K562 (cell line): ENCODE results near the gene DNAH8. TPM values are rescaled to one million over a fixed set of nuclear protein-coding genes. Genes with fewer than 3 reads are reported as not detected.

ENCODE experiments used
- ATAC-seq: fragments of 200-7000 bp; cut with Tn5 transposase; 3 replicates; pipeline ENCODE4 v1.9.1; 2020; ENCODE audit warnings: moderate library complexity
- BruUV-seq: library from RNA; stranded (reverse); fragments of 400-500 nt; replicated peaks from 2 replicates; lab custom pipeline; 2021; lab: Mats Ljungman, UMichigan
- CTCF ChIA-PET: fragments of 300-600 bp; formaldehyde crosslinking; extraction: SDS; loops from one replicate; lab custom pipeline; 2021; ENCODE audit warnings: low intra/inter-chr PET ratio; lab: Yijun Ruan, JAX
- POLR2A ChIA-PET: fragments of 300-600, 350-650 bp; sonication (Branson Sonifier 250); formaldehyde crosslinking; extraction: SDS; loops from one replicate; lab custom pipeline; 2021; ENCODE audit warnings: antibody characterized with exemption, inconsistent platforms; lab: Yijun Ruan, JAX
- DNase-seq, 4 experiments: peaks; one replicate each; pipeline versions ENCODE4 v3.0.0 to v3.0.0-alpha.2; 2011 to 2018; ENCODE audit warnings: low spot score in 3 of 4, mixed read lengths in 3 of 4; ENCODE audit errors: extremely low read depth in 1 of 4
- FAIRE-seq: peaks from 2 replicates; lab custom pipeline; 2011; peaks lifted over from hg19 to GRCh38; lab: Jason Lieb, UNC
- H2AFZ ChIP-seq: 2 replicates; pipeline ENCODE4 v1.6.0; 2011; ENCODE audit warnings: low read depth, low read length, control low read depth, inconsistent platforms
- H3K27ac ChIP-seq: fragments of 200-600 bp; 3 replicates; pipeline ENCODE4 v1.8.0; 2011; ENCODE audit warnings: low read depth, mild to moderate bottlenecking, control low read depth, inconsistent platforms, low read length, moderate library complexity, mixed read lengths; ENCODE audit errors: extremely low read depth
- H3K27me3 ChIP-seq, 2 experiments: fragments of 300-600 bp in 1 of 2; 2 replicates in 1 of 2; 3 replicates in 1 of 2; pipeline versions ENCODE4 v1.6.0 to v1.8.0; 2011; ENCODE audit warnings: inconsistent platforms in 2 of 2, low read length in 2 of 2, mild to moderate bottlenecking in 1 of 2, mixed read lengths in 1 of 2, moderate library complexity in 1 of 2; ENCODE audit not compliant: control insufficient read depth in 2 of 2, insufficient read depth in 2 of 2
- H3K36me3 ChIP-seq: fragments of 300-600 bp; 3 replicates; pipeline ENCODE4 v1.8.0; 2011; ENCODE audit warnings: mild to moderate bottlenecking, low read length, inconsistent platforms; ENCODE audit not compliant: control insufficient read depth, insufficient read depth
- H3K4me1 ChIP-seq, 2 experiments: fragments of 200-600 bp in 1 of 2; replicated peaks in 1 of 2; 2 replicates in 1 of 2; 3 replicates in 1 of 2; pipeline versions ENCODE4 v1.5.1 to v1.8.0; 2011; ENCODE audit warnings: inconsistent platforms in 2 of 2, low read length in 2 of 2, mild to moderate bottlenecking in 1 of 2, mixed read lengths in 1 of 2, moderate library complexity in 1 of 2; ENCODE audit not compliant: control insufficient read depth in 2 of 2, insufficient read depth in 2 of 2
- H3K4me2 ChIP-seq: 2 replicates; pipeline ENCODE4 v1.6.1; 2011; ENCODE audit warnings: low read length, control low read depth, inconsistent platforms, mixed read lengths; ENCODE audit not compliant: insufficient read depth
- H3K4me3 ChIP-seq: fragments of 200-600 bp; sonication (generic), shearing (Covaris generic); 2 replicates; pipeline ENCODE4 v1.5.1; 2016; ENCODE audit warnings: control low read depth, inconsistent platforms
- H3K79me2 ChIP-seq: fragments of 200-600 bp; 3 replicates; pipeline ENCODE4 v1.8.0; 2011; ENCODE audit warnings: low read length, inconsistent platforms; ENCODE audit not compliant: control insufficient read depth, insufficient read depth
- H3K9ac ChIP-seq, 2 experiments: 2 replicates each; pipeline versions ENCODE4 v1.6.0 to v1.6.1; 2011; ENCODE audit warnings: low read depth in 2 of 2, low read length in 2 of 2, control low read depth in 1 of 2, inconsistent platforms in 1 of 2, mild to moderate bottlenecking in 1 of 2, mixed read lengths in 1 of 2; ENCODE audit not compliant: insufficient read depth in 1 of 2
- H3K9me1 ChIP-seq: one replicate; pipeline ENCODE4 v1.6.0; 2011; ENCODE audit warnings: inconsistent platforms, mild to moderate bottlenecking, low read length, moderate library complexity; ENCODE audit not compliant: control insufficient read depth, insufficient read depth
- H3K9me3 ChIP-seq: replicated peaks from 2 replicates; pipeline ENCODE4 v1.5.1; 2011; ENCODE audit warnings: low read depth, low read length, inconsistent platforms; ENCODE audit not compliant: control insufficient read depth, insufficient read depth
- H4K20me1 ChIP-seq: replicated peaks from 2 replicates; pipeline ENCODE4 v1.6.1; 2011; ENCODE audit warnings: low read length, inconsistent platforms, mixed read lengths; ENCODE audit not compliant: control insufficient read depth, insufficient read depth
- ATF7 ChIP-seq: fragments of 450-650 bp; IDR thresholded peaks from 2 replicates; pipeline ENCODE4 v1.7.1; 2014; ENCODE audit warnings: mild to moderate bottlenecking, moderate library complexity
- PHF8 ChIP-seq: fragments of 200-600 bp; sonication (generic); IDR thresholded peaks from 2 replicates; pipeline ENCODE4 v1.6.1; 2012; ENCODE audit warnings: mixed run types, mild to moderate bottlenecking, inconsistent platforms, low read length, moderate library complexity, borderline replicate concordance
- ZNF184 ChIP-seq: sonication (generic); formaldehyde crosslinking; IDR thresholded peaks from 2 replicates; pipeline ENCODE4 v1.5.0; 2020; ENCODE audit warnings: missing genetic modification reagents
- ZNF408 ChIP-seq: fragments of 250-450 bp; sonication (Bioruptor Pico); IDR thresholded peaks from 2 replicates; pipeline ENCODE4 v1.4.0; 2020; ENCODE audit warnings: low read depth, mild to moderate bottlenecking, moderate library complexity
- ZNF655 ChIP-seq: fragments of 250-450 bp; sonication (Bioruptor Pico); IDR thresholded peaks from 2 replicates; pipeline ENCODE4 v1.5.0; 2021
- WGBS: fragments of 100-300 bp; shearing (Covaris generic); methylation state at CpG from one replicate; pipeline ENCODE4 v1.1.6; 2016; ENCODE audit warnings: low coverage, mixed read lengths; ENCODE audit not compliant: insufficient coverage; ENCODE audit errors: missing lambda C conversion rate; 5-methylcytosine and 5-hydroxymethylcytosine counted together
- in situ Hi-C: fragments of 300-500 bp; cut with MboI; formaldehyde crosslinking; loops from 4 replicates; pipeline ENCODE4 v1.15.0; 2018; ENCODE audit warnings: inconsistent platforms, mixed read lengths
- intact Hi-C: fragments of 100-400 bp; cut with micrococcal nuclease; formaldehyde crosslinking; loops from 2 replicates; pipeline ENCODE4 v1.14.2; 2022
- polyA plus RNA-seq, 8 experiments: library from polyadenylated mRNA; depleted of rRNA in 4 of 8; stranded (reverse) in 5 of 8; unstranded in 3 of 8; fragments of >200 nt; fragmentation: Nextera tagmentation in 2 of 8; fragmentation: Illumina TruSeq in 1 of 8; extraction: Ambion mirVana in 2 of 8; extraction: Trizol in 1 of 8; gene quantifications; 2 replicates each; pipeline versions ENCODE4 v1.2.1 to v1.2.3, GENCODE V29; 2011 to 2014; ENCODE audit warnings: inconsistent platforms in 1 of 8, missing spikeins in 1 of 8
- total RNA-seq, 7 experiments: library from RNA; depleted of rRNA in 6 of 7; stranded (reverse); fragments of >200 nt in 6 of 7; fragmentation: Illumina TruSeq in 2 of 7; extraction: Trizol in 2 of 7; gene quantifications; 2 replicates each; pipeline versions ENCODE4 v1.2.1 to v1.2.3, GENCODE V29; 2011 to 2021; ENCODE audit warnings: low replicate concordance in 1 of 7
- TF ChIP-seq, protein P1 (sequence below): fragments of 200-400 bp; formaldehyde crosslinking; IDR thresholded peaks from 2 replicates; pipeline ENCODE4 v1.6.1; 2017; ENCODE audit warnings: mild to moderate bottlenecking, low read depth, low read length, moderate library complexity

The DNAH8 gene
- total and polyA plus RNA-seq, 9 of the 15 experiments (the other 6 are each of a cell fraction or from before 2014, with no cell fraction given), result 1.2 to 4.2 (median 2.9) TPM

GRCh38 chr6:38815250-38815649 lies 100.1 kb downstream of the DNAH8 start:
- BruUV-seq, result no TSS peak
- intact Hi-C loops, result no loop called here

More at GRCh38 chr6:38815250-38815649, 100.1 kb downstream of the DNAH8 start:
- Histone ChIP-seq H3K4me3 (no peak overlapping the region), H3K9me1 (no peaks in the 10 kb centered on the region), H3K4me1 (no peaks in the 10 kb centered on the region; a peak in 1 of 5 replicates), H3K79me2 (no peaks in the 10 kb centered on the region), H4K20me1 (no peaks in the 10 kb centered on the region), H3K27ac (no peak overlapping the region), H3K27me3 (no peaks in the 10 kb centered on the region; a peak in 1 of 5 replicates), H3K9ac (no peak overlapping the region), H3K4me2 (no peak overlapping the region), H2AFZ (no peak overlapping the region), H3K36me3 (no peaks in the 10 kb centered on the region), H3K9me3 (no peaks in the 10 kb centered on the region)
- DNase-seq (no peak), ATAC-seq (no peak), FAIRE-seq (no peak)
- in situ Hi-C loops, result no loop called here
- no peak for TF ChIP-seq ZNF655
- TF ChIP-seq ZNF184 (CRISPR knock-in tag), result no peak
- TF ChIP-seq, protein P1, sequence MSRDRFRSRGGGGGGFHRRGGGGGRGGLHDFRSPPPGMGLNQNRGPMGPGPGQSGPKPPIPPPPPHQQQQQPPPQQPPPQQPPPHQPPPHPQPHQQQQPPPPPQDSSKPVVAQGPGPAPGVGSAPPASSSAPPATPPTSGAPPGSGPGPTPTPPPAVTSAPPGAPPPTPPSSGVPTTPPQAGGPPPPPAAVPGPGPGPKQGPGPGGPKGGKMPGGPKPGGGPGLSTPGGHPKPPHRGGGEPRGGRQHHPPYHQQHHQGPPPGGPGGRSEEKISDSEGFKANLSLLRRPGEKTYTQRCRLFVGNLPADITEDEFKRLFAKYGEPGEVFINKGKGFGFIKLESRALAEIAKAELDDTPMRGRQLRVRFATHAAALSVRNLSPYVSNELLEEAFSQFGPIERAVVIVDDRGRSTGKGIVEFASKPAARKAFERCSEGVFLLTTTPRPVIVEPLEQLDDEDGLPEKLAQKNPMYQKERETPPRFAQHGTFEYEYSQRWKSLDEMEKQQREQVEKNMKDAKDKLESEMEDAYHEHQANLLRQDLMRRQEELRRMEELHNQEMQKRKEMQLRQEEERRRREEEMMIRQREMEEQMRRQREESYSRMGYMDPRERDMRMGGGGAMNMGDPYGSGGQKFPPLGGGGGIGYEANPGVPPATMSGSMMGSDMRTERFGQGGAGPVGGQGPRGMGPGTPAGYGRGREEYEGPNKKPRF, result no peak
- TF ChIP-seq ATF7, result no peak
- no peak for TF ChIP-seq PHF8
- no peak for TF ChIP-seq ZNF408
- CTCF ChIA-PET, result no interaction called here
- POLR2A ChIA-PET, result interaction anchor here (1.1 kb wide), 1 partner anchor 15 kb away, joined by 4 read pairs; no protein-coding TSS in a partner anchor
- 57% methylated on average over 8 of the region's 8 CpGs for WGBS
